ENCODE results near the gene THPO.

THPO gene

GRCh38 chr3:184384856-184385422, 6.9 kb upstream of the THPO start:
- no peak for DNase-seq (ENCODE audit: low read depth in 1 of 2, low spot score in 1 of 2)

GRCh38 chr3:184384342-184384741, 6.3 kb upstream of the THPO start:
- DNase-seq (ENCODE audit: low read depth in 1 of 2, low spot score in 1 of 2) = no peak

- no peak for DNase-seq (ENCODE audit: low read depth in 1 of 2, low spot score in 1 of 2)
These were observed 5.2 kb upstream of the THPO start for GRCh38 chr3:184383033-184383740.

GRCh38 chr3:184382326-184383032, 4.5 kb upstream of the THPO start:
- DNase-seq (ENCODE audit: low read depth in 1 of 2, low spot score in 1 of 2) = no peak

GRCh38 chr3:184381261-184382224, 3.5 kb upstream of the THPO start:
- DNase-seq (ENCODE audit: low read depth in 1 of 2, low spot score in 1 of 2) = no peak

- no peak for DNase-seq (ENCODE audit: low read depth in 1 of 2, low spot score in 1 of 2)
These were observed 2.7 kb upstream of the THPO start for GRCh38 chr3:184380627-184381260.

- no peak for DNase-seq (ENCODE audit: low read depth in 1 of 2, low spot score in 1 of 2)
These were observed 2.2 kb upstream of the THPO start for GRCh38 chr3:184380185-184380626.

GRCh38 chr3:184379358-184380184, 1.6 kb upstream of the THPO start, which contains the start of gene CHRD:
Gene CHRD, plus strand, starts transcription at chr3:184380054. Its CDS starts 265 bp downstream, at chr3:184380319.
- DNase-seq (ENCODE audit: low read depth in 1 of 2, low spot score in 1 of 2) = no peak

GRCh38 chr3:184378651-184379357, 797 bp upstream of the THPO start:
- no peak for DNase-seq (ENCODE audit: low read depth in 1 of 2, low spot score in 1 of 2)

- no peak for DNase-seq (ENCODE audit: low read depth in 1 of 2, low spot score in 1 of 2)
These were observed 633 bp downstream of the THPO start for GRCh38 chr3:184377374-184377773.

- DNase-seq (ENCODE audit: low read depth in 1 of 2, low spot score in 1 of 2) = no peak
These were observed 2.1 kb downstream of the THPO start for GRCh38 chr3:184375747-184376461.

- no peak for DNase-seq (ENCODE audit: low read depth in 1 of 2, low spot score in 1 of 2)
These were observed 4.6 kb downstream of the THPO start for GRCh38 chr3:184373422-184373821.

- no peak for DNase-seq (ENCODE audit: low read depth in 1 of 2, low spot score in 1 of 2)
These were observed 5.1 kb downstream of the THPO start for GRCh38 chr3:184372911-184373310.

GRCh38 chr3:184372296-184372821, 5.6 kb downstream of the THPO start:
- no peak for DNase-seq (ENCODE audit: low read depth in 1 of 2, low spot score in 1 of 2)

- DNase-seq (ENCODE audit: low read depth in 1 of 2, low spot score in 1 of 2) = peak in 1 of 2 donors; percentile 55
These were observed 6.4 kb downstream of the THPO start for GRCh38 chr3:184371570-184372018.

GRCh38 chr3:184368586-184369183, 9.3 kb downstream of the THPO start:
- no peak for DNase-seq (ENCODE audit: low read depth in 1 of 2, low spot score in 1 of 2)

- DNase-seq (ENCODE audit: low read depth in 1 of 2, low spot score in 1 of 2) = no peak
These were observed 9.9 kb downstream of the THPO start for GRCh38 chr3:184368116-184368515.

Measured in activated CD4-positive, alpha-beta T cell treated with anti-CD3 and anti-CD28 coated beads, Interleukin-2, amount 50 U/mL, for 24 hours (primary cell).